Lower lobe of right lung (tissue), 2 donors: ENCODE measurements around the gene CCT5. TPM values are rescaled to one million over a fixed set of nuclear protein-coding genes. Genes with fewer than 3 reads are reported as not detected.

Experiments
- ATAC-seq, 2 donors: fragments of 200-7000 bp; cut with Tn5 transposase; one replicate each; pipeline ENCODE4 v1.9.1; 2020 to 2022; ENCODE audit warnings: mild to moderate bottlenecking in 2 of 2, moderate library complexity in 2 of 2
- DNase-seq: peaks from one replicate; pipeline ENCODE4 v3.0.0-alpha.2; 2020
- H3K27ac ChIP-seq: fragments of 200-600 bp; one replicate; pipeline ENCODE4 v1.8.0; 2022
- H3K27me3 ChIP-seq: fragments of 200-600 bp; one replicate; pipeline ENCODE4 v1.8.0; 2022; ENCODE audit warnings: low read depth
- H3K36me3 ChIP-seq: fragments of 200-600 bp; one replicate; pipeline ENCODE4 v1.8.0; 2022; ENCODE audit warnings: mild to moderate bottlenecking
- H3K4me1 ChIP-seq: fragments of 200-600 bp; one replicate; pipeline ENCODE4 v1.8.0; 2022
- H3K4me3 ChIP-seq: fragments of 200-600 bp; one replicate; pipeline ENCODE4 v1.8.0; 2022; ENCODE audit warnings: mild to moderate bottlenecking
- H3K9me3 ChIP-seq: fragments of 200-600 bp; one replicate; pipeline ENCODE4 v1.8.0; 2022
- intact Hi-C: fragments of 100-400 bp; cut with DNase I; formaldehyde crosslinking; loops from one replicate; pipeline ENCODE4 v1.11.0; 2022
- total RNA-seq: library from RNA; stranded (reverse); fragmentation: NEBNext Ultra II Directional; extraction: Animal tissue kit (Norgen Biotek cat#: 25700); gene quantifications from one replicate; pipeline ENCODE4 v1.2.1, GENCODE V29; 2021
- TF ChIP-seq, protein P1 (sequence below): fragments of 200-600 bp; IDR thresholded peaks from one replicate; pipeline ENCODE4 v1.8.0; 2022; ENCODE audit warnings: antibody characterized with exemption, mild to moderate bottlenecking
- donor health status: DM: no; HTN: yes; CAD: no; lungs with severe emphysema.

The CCT5 gene
- total RNA-seq, 1 donor from 2014 or later, result 116 TPM

DNA sequence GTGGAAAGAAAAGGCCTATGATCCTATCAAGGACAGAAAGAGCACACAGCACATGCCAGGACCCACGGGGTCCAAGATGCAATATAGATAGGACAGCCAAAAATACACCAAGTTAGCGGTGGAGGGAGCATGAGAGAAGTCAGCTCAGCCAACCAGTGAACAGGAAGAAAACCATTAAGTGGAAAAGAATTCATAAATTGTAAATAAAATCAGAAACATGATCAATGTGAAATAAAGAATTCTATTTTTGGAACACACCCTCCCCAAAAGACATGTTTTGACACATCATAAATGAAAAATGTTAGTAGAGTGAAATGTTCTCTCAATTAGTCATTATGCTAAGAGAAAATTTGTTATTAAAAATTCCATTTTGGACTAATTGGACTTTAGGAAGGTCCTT is 36.0 kb upstream of the CCT5 start:
- Histone ChIP-seq H3K4me3 (no peak overlapping the region), H3K4me1 (no peaks in the 10 kb centered on the region), H3K27me3 (no peaks in the 10 kb centered on the region), H3K9me3 (no peaks in the 10 kb centered on the region), H3K36me3 (no peaks in the 10 kb centered on the region), H3K27ac (no peak overlapping the region)
- DNase-seq (no peak), ATAC-seq (no peak)
- intact Hi-C loops, result no loop called here
- TF ChIP-seq, protein P1, sequence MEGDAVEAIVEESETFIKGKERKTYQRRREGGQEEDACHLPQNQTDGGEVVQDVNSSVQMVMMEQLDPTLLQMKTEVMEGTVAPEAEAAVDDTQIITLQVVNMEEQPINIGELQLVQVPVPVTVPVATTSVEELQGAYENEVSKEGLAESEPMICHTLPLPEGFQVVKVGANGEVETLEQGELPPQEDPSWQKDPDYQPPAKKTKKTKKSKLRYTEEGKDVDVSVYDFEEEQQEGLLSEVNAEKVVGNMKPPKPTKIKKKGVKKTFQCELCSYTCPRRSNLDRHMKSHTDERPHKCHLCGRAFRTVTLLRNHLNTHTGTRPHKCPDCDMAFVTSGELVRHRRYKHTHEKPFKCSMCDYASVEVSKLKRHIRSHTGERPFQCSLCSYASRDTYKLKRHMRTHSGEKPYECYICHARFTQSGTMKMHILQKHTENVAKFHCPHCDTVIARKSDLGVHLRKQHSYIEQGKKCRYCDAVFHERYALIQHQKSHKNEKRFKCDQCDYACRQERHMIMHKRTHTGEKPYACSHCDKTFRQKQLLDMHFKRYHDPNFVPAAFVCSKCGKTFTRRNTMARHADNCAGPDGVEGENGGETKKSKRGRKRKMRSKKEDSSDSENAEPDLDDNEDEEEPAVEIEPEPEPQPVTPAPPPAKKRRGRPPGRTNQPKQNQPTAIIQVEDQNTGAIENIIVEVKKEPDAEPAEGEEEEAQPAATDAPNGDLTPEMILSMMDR, result no peak

DNA sequence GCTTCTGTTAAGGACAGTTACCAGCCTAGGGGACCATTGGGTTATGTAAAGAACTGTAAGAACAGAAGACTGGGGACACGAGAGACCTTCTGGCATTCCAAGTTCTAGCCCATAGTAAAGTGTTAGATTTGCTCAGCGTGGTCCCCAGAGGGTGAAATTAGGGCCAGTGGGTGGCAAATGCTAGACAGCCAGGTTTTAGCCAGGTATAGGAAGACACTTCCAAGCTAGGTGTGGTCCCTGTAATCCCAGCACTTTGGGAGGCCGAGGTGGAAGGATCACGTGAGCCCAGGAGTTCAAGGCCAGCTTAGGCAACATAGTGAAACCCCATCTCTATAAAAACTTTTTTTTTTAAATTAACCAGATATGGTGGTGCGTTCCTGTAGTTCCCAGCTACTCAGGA is 34.7 kb upstream of the CCT5 start:
- no peak overlapping the region for H3K4me3 ChIP-seq
- no peaks in the 10 kb centered on the region for H3K36me3 ChIP-seq
- TF ChIP-seq, protein P1, result no peak
- H3K9me3 ChIP-seq, result no peaks in the 10 kb centered on the region
- ATAC-seq (no peak), DNase-seq (no peak)
- intact Hi-C loops, result no loop called here
- H3K4me1 ChIP-seq, result no peaks in the 10 kb centered on the region
- H3K27ac ChIP-seq, result no peak overlapping the region
- no peaks in the 10 kb centered on the region for H3K27me3 ChIP-seq

DNA sequence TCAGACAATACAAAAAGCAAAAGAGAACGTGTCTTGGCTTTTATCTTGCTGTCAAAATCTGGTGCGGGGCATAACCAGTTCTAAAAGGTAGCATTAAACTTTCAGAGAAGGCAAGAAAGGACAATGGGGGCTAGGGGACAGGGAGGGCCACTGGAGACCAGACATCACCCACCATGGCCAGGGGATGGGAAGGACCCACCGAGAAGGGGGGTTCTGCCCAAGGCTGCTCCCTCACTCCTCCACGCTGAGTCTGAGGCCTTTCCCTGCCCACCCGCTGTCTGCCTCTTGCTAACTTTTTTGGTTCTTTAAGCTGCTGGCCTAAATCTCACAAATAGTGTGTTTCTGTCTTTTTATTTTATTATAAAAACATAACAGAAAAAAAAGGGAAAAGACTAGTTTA is 34.0 kb upstream of the CCT5 start:
- intact Hi-C loops, result no loop called here
- Histone ChIP-seq H3K4me1 (no peaks in the 10 kb centered on the region), H3K9me3 (no peaks in the 10 kb centered on the region), H3K27ac (no peak overlapping the region), H3K27me3 (no peaks in the 10 kb centered on the region), H3K36me3 (no peaks in the 10 kb centered on the region), H3K4me3 (no peak overlapping the region)
- TF ChIP-seq, protein P1, result no peak
- DNase-seq, result no peak
- no peak for ATAC-seq

DNA sequence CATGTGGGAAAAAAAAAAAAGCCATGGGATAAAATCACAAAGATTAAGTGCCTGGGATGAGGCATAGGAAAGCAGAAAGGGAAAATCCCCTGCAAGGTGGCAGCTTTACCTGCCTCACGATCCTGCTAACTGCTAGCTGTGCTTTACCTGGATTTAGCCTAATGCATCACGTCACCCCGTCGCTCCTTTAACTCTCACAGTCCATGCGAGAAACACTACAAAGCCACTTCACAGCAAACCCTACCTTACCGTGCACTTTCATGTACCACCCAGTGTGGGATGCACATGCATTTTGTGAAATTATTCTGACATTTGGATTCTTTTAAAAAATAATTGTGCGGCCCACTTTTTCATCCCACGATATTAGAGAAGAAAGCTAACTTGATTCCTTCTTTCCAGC is 31.4 kb upstream of the CCT5 start:
- Histone ChIP-seq H3K9me3 (no peaks in the 10 kb centered on the region), H3K27ac (no peak overlapping the region), H3K27me3 (no peaks in the 10 kb centered on the region), H3K36me3 (no peaks in the 10 kb centered on the region), H3K4me1 (no peaks in the 10 kb centered on the region), H3K4me3 (no peak overlapping the region)
- no peak for ATAC-seq
- TF ChIP-seq, protein P1, result no peak
- intact Hi-C loops, result no loop called here
- no peak for DNase-seq

DNA sequence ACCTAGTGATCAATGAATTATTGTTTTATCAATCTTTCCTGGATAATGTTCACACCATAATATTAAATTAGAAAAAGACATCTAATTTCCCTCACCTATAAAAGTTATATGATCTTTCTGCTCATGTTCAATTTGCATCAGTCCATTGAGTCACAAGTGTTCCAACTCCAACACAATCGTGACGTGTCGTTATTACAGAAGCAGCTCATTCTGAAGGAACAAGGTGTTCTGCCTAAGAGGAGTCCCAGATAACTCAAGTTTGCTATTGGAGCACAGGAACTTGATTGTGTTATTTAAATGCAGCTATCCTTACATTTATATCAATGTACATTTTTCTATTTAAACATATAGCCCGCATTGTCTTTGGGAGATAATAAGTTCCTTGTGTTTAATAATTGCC is 31.0 kb upstream of the CCT5 start:
- TF ChIP-seq, protein P1, result no peak
- H3K9me3 ChIP-seq, result no peaks in the 10 kb centered on the region
- no peaks in the 10 kb centered on the region for H3K4me1 ChIP-seq
- no peaks in the 10 kb centered on the region for H3K27me3 ChIP-seq
- ATAC-seq, result no peak
- H3K4me3 ChIP-seq, result no peak overlapping the region
- DNase-seq, result no peak
- H3K36me3 ChIP-seq, result no peaks in the 10 kb centered on the region
- intact Hi-C loops, result no loop called here
- no peak overlapping the region for H3K27ac ChIP-seq

DNA sequence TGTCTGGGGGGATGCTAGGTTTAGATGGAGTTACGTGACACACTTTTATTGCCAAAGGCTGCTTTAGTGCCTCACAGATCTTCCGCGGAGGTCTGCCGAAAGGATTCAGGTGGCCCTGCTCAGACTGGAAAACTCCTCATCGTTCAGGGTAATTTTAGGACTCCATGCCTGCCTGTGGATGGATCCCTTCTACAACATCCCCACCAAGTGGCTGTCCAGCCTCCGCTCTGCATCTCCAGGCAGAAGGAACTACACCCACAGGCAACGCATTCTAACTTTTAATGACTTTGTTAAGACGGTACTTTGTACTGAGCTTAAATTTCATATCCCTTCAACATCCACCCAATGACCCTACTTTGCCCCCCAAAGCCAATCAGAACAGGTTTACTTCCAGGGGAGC is 29.8 kb upstream of the CCT5 start:
- no peaks in the 10 kb centered on the region for H3K27me3 ChIP-seq
- no peaks in the 10 kb centered on the region for H3K9me3 ChIP-seq
- TF ChIP-seq, protein P1, result no peak
- intact Hi-C loops, result no loop called here
- H3K27ac ChIP-seq, result no peak overlapping the region
- H3K36me3 ChIP-seq, result no peaks in the 10 kb centered on the region
- no peaks in the 10 kb centered on the region for H3K4me1 ChIP-seq
- H3K4me3 ChIP-seq, result no peak overlapping the region
- no peak for ATAC-seq
- no peak for DNase-seq
